Mesendoderm (in vitro differentiated cells): ENCODE data around the gene ATP5ME.

Source experiments
- DNase-seq: peaks from one replicate; pipeline ENCODE4 v3.0.0; 2013
- H2AK5ac ChIP-seq: 2 replicates; pipeline ENCODE4 v1.6.1; 2013; ENCODE audit warnings: low read length, inconsistent platforms
- H2BK120ac ChIP-seq: 2 replicates; pipeline ENCODE4 v1.6.1; 2013; ENCODE audit warnings: low read depth, mild to moderate bottlenecking, low read length, moderate library complexity, mixed read lengths
- H2BK15ac ChIP-seq: replicated peaks from 2 replicates; pipeline ENCODE4 v1.6.1; 2013; ENCODE audit warnings: low read depth, mild to moderate bottlenecking, moderate library complexity
- H2BK5ac ChIP-seq: 2 replicates; pipeline ENCODE4 v1.6.1; 2013; ENCODE audit warnings: low read length, inconsistent platforms
- H3K18ac ChIP-seq: 2 replicates; pipeline ENCODE4 v1.6.1; 2013; ENCODE audit warnings: mild to moderate bottlenecking, low read length, mixed read lengths
- H3K23ac ChIP-seq: one replicate; pipeline ENCODE4 v1.6.1; 2013; ENCODE audit warnings: low read length
- H3K27ac ChIP-seq: 2 replicates; pipeline ENCODE4 v1.5.1; 2013; ENCODE audit warnings: low read depth, mild to moderate bottlenecking, inconsistent platforms, low read length, moderate library complexity
- H3K27me3 ChIP-seq: 2 replicates; pipeline ENCODE4 v1.6.1; 2013; ENCODE audit warnings: low read length, control low read depth, mild to moderate bottlenecking, inconsistent platforms; ENCODE audit not compliant: insufficient read depth, poor library complexity
- H3K36me3 ChIP-seq: 2 replicates; pipeline ENCODE4 v1.6.1; 2013; ENCODE audit warnings: low read length, inconsistent platforms; ENCODE audit not compliant: control insufficient read depth, insufficient read depth
- H3K4ac ChIP-seq: one replicate; pipeline ENCODE4 v1.6.1; 2013; ENCODE audit warnings: low read depth, mild to moderate bottlenecking, low read length, moderate library complexity
- H3K4me1 ChIP-seq: 2 replicates; pipeline ENCODE4 v1.6.1; 2013; ENCODE audit warnings: low read depth, low read length, inconsistent platforms; ENCODE audit not compliant: control insufficient read depth
- H3K4me2 ChIP-seq: 2 replicates; pipeline ENCODE4 v1.6.1; 2013; ENCODE audit warnings: low read length
- H3K4me3 ChIP-seq: 2 replicates; pipeline ENCODE4 v1.5.1; 2013; ENCODE audit warnings: mild to moderate bottlenecking, low read length
- H3K56ac ChIP-seq: one replicate; pipeline ENCODE4 v1.6.1; 2013; ENCODE audit warnings: low read length
- H3K79me1 ChIP-seq: 2 replicates; pipeline ENCODE4 v1.6.1; 2013; ENCODE audit warnings: low read length, inconsistent platforms
- H3K79me2 ChIP-seq: 2 replicates; pipeline ENCODE4 v1.6.1; 2013; ENCODE audit warnings: mild to moderate bottlenecking, low read length; ENCODE audit not compliant: control insufficient read depth, insufficient read depth
- H3K9ac ChIP-seq: 2 replicates; pipeline ENCODE4 v1.6.1; 2013; ENCODE audit warnings: low read length, inconsistent platforms
- H4K5ac ChIP-seq: one replicate; pipeline ENCODE4 v1.6.1; 2013; ENCODE audit warnings: low read length
- H4K8ac ChIP-seq: one replicate; pipeline ENCODE4 v1.6.1; 2013; ENCODE audit warnings: low read depth, mild to moderate bottlenecking, control low read depth, low read length, moderate library complexity
- WGBS: extraction: QIAGEN DNeasy Blood & Tissue Kit; methylation state at CpG from one replicate; pipeline ENCODE4 v1.1.7; 2013; ENCODE audit warnings: low lambda C conversion rate, missing lambda C conversion rate; ENCODE audit not compliant: insufficient coverage; ENCODE audit errors: extremely low coverage; 5-methylcytosine and 5-hydroxymethylcytosine counted together

The ATP5ME gene

DNA sequence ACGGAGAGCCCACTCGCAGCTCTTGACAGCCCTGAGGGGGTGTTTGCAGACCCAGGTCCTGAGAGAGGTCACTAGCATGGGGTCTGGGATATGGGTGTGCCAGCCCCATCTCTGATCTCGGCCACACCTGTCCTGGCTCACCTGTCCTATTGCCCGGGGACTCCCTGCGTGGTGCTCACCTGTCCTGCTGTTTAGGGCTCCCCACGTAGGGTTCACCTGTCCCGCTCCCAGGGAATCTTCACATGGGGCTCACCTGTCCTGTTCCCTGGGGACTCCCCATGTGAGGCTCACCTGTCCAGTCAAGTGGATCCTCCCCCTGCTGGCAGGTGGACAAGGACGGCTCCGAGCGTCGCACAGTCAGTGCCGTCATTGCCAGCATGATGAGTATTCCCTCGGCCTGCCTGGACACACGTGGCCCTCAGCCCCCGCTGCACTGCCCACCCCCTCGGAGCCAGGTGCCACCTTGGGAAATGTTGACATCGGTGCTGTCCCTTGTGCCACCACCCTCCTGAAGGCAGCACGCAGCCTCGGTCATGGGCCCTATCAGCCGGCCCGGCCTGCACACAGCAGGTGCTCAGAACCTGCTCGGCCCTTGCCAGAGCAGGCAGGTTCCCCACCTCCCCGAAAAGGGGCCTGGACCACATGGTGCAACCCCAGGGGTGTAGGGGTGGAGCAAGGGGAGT lies 8.6 kb upstream of the ATP5ME start:
- no peaks in the 10 kb centered on the region for H3K36me3 ChIP-seq
- no peak overlapping the region for H3K4me3 ChIP-seq
- no peak overlapping the region for H2BK15ac ChIP-seq
- no peak overlapping the region for H3K27ac ChIP-seq
- no peak overlapping the region for H3K56ac ChIP-seq
- H4K8ac ChIP-seq, result no peak overlapping the region
- H2BK5ac ChIP-seq, result no peak overlapping the region
- no peak overlapping the region for H2BK120ac ChIP-seq
- no peaks in the 10 kb centered on the region for H3K27me3 ChIP-seq
- H3K79me1 ChIP-seq, result no peaks in the 10 kb centered on the region
- no peak overlapping the region for H3K4me2 ChIP-seq
- H3K4me1 ChIP-seq, result peaks cover 1% of the 10 kb centered on the region
- no peak overlapping the region for H3K18ac ChIP-seq
- H3K4ac ChIP-seq, result no peak overlapping the region
- H4K5ac ChIP-seq, result no peak overlapping the region
- no peak for DNase-seq
- WGBS, result no CpG with 5 or more reads among the region's 23 CpGs
- no peak overlapping the region for H2AK5ac ChIP-seq
- no peak overlapping the region for H3K23ac ChIP-seq
- H3K79me2 ChIP-seq, result no peaks in the 10 kb centered on the region
- H3K9ac ChIP-seq, result no peak overlapping the region

DNA sequence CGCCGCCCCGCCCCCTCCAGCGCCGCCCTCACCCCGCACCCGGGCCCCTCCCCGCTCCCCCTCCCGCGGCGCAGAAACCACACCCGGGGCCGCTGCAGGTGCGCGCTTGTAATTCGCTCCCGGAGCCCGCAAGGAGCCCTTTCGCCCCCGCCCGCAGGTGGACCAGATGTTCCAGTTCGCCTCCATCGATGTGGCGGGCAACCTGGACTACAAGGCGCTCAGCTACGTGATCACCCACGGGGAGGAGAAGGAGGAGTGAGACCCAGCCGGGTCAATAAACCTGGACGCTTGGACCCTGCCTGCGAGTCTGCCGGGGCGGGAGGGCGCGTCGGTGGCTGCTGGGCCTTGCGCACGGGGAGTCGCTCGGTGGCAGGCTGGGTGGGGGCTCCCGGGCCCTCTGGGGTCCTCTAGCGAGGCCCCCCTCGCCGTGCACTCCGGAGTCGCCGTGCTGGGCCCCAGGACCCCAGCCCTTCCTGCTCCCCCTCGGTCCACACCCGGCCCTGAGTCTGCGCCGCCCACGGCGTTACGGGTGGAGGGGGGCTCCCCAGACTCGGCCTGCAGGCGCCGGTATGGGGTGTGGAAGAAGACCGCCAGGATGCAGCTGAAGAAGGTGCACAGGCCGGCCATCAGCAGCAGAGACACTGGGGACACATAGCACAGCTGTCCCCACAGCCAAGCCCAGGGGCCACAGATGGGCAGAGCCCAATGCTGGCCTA lies 7.8 kb upstream of the ATP5ME start:
- no CpG with 5 or more reads among the region's 58 CpGs for WGBS
- Histone ChIP-seq H2BK120ac (no peak overlapping the region), H3K4ac (no peak overlapping the region), H3K27me3 (no peaks in the 10 kb centered on the region), H3K4me3 (no peak overlapping the region), H2BK15ac (no peak overlapping the region), H2BK5ac (no peak overlapping the region), H3K79me2 (no peaks in the 10 kb centered on the region), H3K79me1 (no peaks in the 10 kb centered on the region), H3K9ac (no peak overlapping the region), H3K23ac (no peak overlapping the region), H3K4me1 (peaks cover 1% of the 10 kb centered on the region), H2AK5ac (no peak overlapping the region), H4K8ac (no peak overlapping the region), H4K5ac (no peak overlapping the region), H3K36me3 (no peaks in the 10 kb centered on the region), H3K56ac (no peak overlapping the region), H3K27ac (no peak overlapping the region), H3K4me2 (no peak overlapping the region), H3K18ac (no peak overlapping the region)
- no peak for DNase-seq

DNA sequence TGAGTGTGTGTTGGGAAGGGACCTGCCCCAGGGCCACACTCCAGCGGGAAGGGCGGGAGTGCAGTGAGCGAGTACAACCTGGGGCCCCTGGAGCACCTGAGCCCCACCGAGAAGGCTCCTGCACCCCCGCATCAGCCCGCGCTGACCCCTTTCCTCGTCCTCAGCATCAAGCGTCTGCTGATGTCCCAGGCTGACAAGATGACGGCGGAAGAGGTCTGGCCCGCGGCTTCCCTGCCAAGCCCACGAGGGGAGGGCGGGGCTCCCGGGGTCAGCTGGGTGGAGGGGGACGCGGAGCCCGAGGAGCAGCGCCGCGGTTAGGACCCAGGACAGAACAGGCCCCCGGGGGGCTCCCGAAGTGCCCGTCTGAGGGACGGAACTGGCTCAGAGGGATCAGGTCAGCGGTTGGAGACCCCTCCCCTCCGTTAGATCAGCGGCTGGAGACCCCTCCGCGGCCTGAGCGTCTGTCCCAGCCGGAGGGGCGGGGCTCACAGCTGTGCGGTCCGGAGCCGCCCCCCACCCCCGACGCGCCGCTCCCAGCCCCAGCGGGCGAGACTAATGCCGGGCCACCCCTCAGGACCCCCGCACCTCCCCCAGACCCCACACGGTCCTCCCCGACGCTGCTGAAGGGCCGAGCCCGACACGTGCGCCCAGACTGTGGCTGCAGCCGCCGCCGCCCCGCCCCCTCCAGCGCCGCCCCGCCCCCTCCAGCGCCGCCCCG lies 7.0 kb upstream of the ATP5ME start:
- H2BK5ac ChIP-seq, result no peak overlapping the region

GRCh38 chr4:680551-680927 lies 6.5 kb upstream of the ATP5ME start:
- DNase-seq, result no peak

More for the DNA sequence above, 7.0 kb upstream of the ATP5ME start:
- H3K27me3 ChIP-seq, result no peaks in the 10 kb centered on the region
- DNase-seq, result peak; percentile 78
- no peaks in the 10 kb centered on the region for H3K79me2 ChIP-seq
- no peak overlapping the region for H3K27ac ChIP-seq
- peak overlapping the region; percentile 34 for H3K4me3 ChIP-seq
- H3K23ac ChIP-seq, result no peak overlapping the region
- H3K4me2 ChIP-seq, result peak overlapping the region; percentile 60
- no peak overlapping the region for H3K4ac ChIP-seq
- peak overlapping the region; percentile 19 for H3K56ac ChIP-seq
- no peaks in the 10 kb centered on the region for H3K36me3 ChIP-seq
- peak overlapping the region; percentile 21 for H3K9ac ChIP-seq
- WGBS, result no CpG with 5 or more reads among the region's 62 CpGs
- no peak overlapping the region for H3K18ac ChIP-seq
- H2AK5ac ChIP-seq, result no peak overlapping the region
- peaks cover 1% of the 10 kb centered on the region for H3K4me1 ChIP-seq
- no peak overlapping the region for H2BK120ac ChIP-seq
- no peaks in the 10 kb centered on the region for H3K79me1 ChIP-seq
- no peak overlapping the region for H4K8ac ChIP-seq
- H2BK15ac ChIP-seq, result no peak overlapping the region
- no peak overlapping the region for H4K5ac ChIP-seq

GRCh38 chr4:680091-680490 lies 6.0 kb upstream of the ATP5ME start:
- H3K18ac ChIP-seq, result no peak overlapping the region
- no peak overlapping the region for H3K27ac ChIP-seq
- no peaks in the 10 kb centered on the region for H3K79me2 ChIP-seq
- no CpG with 5 or more reads among the region's 9 CpGs for WGBS
- no peak overlapping the region for H3K23ac ChIP-seq
- H3K36me3 ChIP-seq, result no peaks in the 10 kb centered on the region
- H3K27me3 ChIP-seq, result no peaks in the 10 kb centered on the region
- H3K79me1 ChIP-seq, result peaks cover 2% of the 10 kb centered on the region
- peak overlapping the region; percentile 21 for H3K9ac ChIP-seq
- no peak overlapping the region for H3K4ac ChIP-seq
- H3K4me3 ChIP-seq, result no peak overlapping the region
- DNase-seq, result no peak
- H4K5ac ChIP-seq, result no peak overlapping the region
- H2AK5ac ChIP-seq, result no peak overlapping the region
- H2BK15ac ChIP-seq, result no peak overlapping the region
- no peak overlapping the region for H4K8ac ChIP-seq
- peaks cover 1% of the 10 kb centered on the region for H3K4me1 ChIP-seq
- H3K56ac ChIP-seq, result peak overlapping the region; percentile 19
- H2BK5ac ChIP-seq, result no peak overlapping the region
- no peak overlapping the region for H3K4me2 ChIP-seq
- no peak overlapping the region for H2BK120ac ChIP-seq

More at GRCh38 chr4:680551-680927, 6.5 kb upstream of the ATP5ME start:
- Histone ChIP-seq H2AK5ac (no peak overlapping the region), H3K27ac (no peak overlapping the region), H2BK5ac (no peak overlapping the region), H3K79me2 (no peaks in the 10 kb centered on the region), H3K4me2 (peak overlapping the region; percentile 60), H3K36me3 (no peaks in the 10 kb centered on the region), H3K9ac (peak overlapping the region; percentile 21), H2BK120ac (no peak overlapping the region), H4K8ac (no peak overlapping the region), H4K5ac (no peak overlapping the region), H3K23ac (peak overlapping the region; percentile 45), H3K56ac (peak overlapping the region; percentile 19), H3K4me1 (peaks cover 1% of the 10 kb centered on the region), H2BK15ac (no peak overlapping the region), H3K4ac (no peak overlapping the region), H3K79me1 (no peaks in the 10 kb centered on the region), H3K18ac (no peak overlapping the region), H3K4me3 (no peak overlapping the region), H3K27me3 (no peaks in the 10 kb centered on the region)
- WGBS, result no CpG with 5 or more reads among the region's 17 CpGs
